ENCODE measurements around the gene MXI1. TPM values are rescaled to one million over a fixed set of nuclear protein-coding genes. Genes with fewer than 3 reads are reported as not detected.

The MXI1 gene
- total and polyA plus RNA-seq, 4 donors = 9.6 to 52.0 (median 14.2) TPM

DNA sequence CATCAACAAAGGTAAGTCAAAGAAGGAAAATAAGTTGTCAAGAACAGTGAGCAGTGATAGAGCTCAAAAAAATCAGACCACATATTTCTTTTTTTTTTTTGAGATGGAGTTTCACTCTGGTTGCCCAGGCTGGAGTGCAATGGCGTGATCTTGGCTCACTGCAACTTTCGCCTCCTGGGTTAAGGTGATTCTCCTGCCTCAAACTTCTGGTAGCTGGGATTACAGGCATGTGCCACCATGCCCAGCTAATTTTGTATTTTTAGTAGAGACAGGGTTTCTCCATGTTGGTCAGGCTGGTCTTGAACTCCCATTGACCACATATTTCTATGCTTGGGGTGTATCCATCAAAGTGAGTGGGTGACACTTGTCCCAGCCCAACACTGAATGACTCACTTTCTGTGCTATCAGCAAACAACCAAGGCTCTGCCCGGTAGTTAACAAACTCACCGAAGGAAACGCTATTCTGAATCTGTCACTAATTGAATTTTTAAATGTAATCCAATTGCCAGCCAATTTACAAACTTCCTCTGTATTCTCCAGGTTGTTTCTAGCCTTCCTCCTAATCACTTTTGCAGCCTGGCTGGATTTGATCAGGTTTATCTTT, 116.9 kb downstream of the MXI1 start:
- Histone ChIP-seq H3K4me1 (ENCODE audit: control insufficient read depth in 4 of 4, insufficient read depth in 4 of 4, low read length in 3 of 4) (no peaks in the 10 kb centered on the region), H3K27ac (ENCODE audit: low read depth in 1 of 2, low read length in 2 of 2) (no peak overlapping the region), H3K4me3 (ENCODE audit: low read depth in 1 of 3, low read length in 3 of 3) (no peak overlapping the region), H3K27me3 (ENCODE audit: control insufficient read depth in 4 of 4, insufficient read depth in 4 of 4, low read length in 3 of 4) (no peaks in the 10 kb centered on the region), H3K36me3 (ENCODE audit: control insufficient read depth in 4 of 4, insufficient read depth in 3 of 4, low read depth in 1 of 4, low read length in 3 of 4) (no peaks in the 10 kb centered on the region), H3K9me3 (ENCODE audit: control insufficient read depth in 4 of 4, low read length in 3 of 4) (peaks cover 0 to 3% (median under 1%) of the 10 kb centered on the region in 4 donors), H3K9ac (ENCODE audit: low read depth in 1 of 2, low read length in 2 of 2) (no peak overlapping the region)
- 69% methylated on average over 5 of the region's 5 CpGs for WGBS
- TF ChIP-seq, protein P1, sequence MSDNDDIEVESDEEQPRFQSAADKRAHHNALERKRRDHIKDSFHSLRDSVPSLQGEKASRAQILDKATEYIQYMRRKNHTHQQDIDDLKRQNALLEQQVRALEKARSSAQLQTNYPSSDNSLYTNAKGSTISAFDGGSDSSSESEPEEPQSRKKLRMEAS (IDR thresholded peaks at IDR 0.05) = no peak
- DNase-seq (ENCODE audit: low spot score) = no peak

DNA sequence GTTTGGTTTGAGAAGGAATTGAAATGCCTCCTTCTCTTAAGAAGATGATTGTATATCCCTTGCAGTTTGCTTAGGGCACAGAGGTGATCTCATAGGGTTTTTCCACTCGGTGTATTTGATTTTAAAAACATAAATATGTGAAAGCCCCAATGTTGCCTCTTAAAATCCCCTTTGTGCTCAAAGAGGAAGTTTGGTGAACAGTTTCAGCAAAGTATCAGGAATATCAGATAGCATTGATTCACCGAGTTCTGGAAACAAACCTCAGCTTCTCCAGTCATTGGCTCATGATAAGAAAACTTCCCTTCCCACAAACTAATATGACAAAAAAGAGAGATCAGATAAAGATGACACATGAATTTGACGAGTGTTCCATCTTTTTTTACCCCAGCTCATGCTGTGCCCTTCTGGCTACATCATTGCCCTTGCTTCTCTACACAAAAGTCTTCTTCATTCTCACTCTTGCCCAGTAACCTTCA, 117.4 kb downstream of the MXI1 start:
- Histone ChIP-seq H3K36me3 (ENCODE audit: control insufficient read depth in 4 of 4, insufficient read depth in 3 of 4, low read depth in 1 of 4, low read length in 3 of 4) (no peaks in the 10 kb centered on the region), H3K4me1 (ENCODE audit: control insufficient read depth in 4 of 4, insufficient read depth in 4 of 4, low read length in 3 of 4) (no peaks in the 10 kb centered on the region), H3K4me3 (ENCODE audit: low read depth in 1 of 3, low read length in 3 of 3) (no peak overlapping the region), H3K9me3 (ENCODE audit: control insufficient read depth in 4 of 4, low read length in 3 of 4) (peaks cover 0 to 3% (median under 1%) of the 10 kb centered on the region in 4 donors), H3K9ac (ENCODE audit: low read depth in 1 of 2, low read length in 2 of 2) (no peak overlapping the region), H3K27ac (ENCODE audit: low read depth in 1 of 2, low read length in 2 of 2) (no peak overlapping the region), H3K27me3 (ENCODE audit: control insufficient read depth in 4 of 4, insufficient read depth in 4 of 4, low read length in 3 of 4) (no peaks in the 10 kb centered on the region)
- DNase-seq (ENCODE audit: low spot score) = no peak
- WGBS = 38% methylated on average over 3 of the region's 3 CpGs
- TF ChIP-seq, protein P2, sequence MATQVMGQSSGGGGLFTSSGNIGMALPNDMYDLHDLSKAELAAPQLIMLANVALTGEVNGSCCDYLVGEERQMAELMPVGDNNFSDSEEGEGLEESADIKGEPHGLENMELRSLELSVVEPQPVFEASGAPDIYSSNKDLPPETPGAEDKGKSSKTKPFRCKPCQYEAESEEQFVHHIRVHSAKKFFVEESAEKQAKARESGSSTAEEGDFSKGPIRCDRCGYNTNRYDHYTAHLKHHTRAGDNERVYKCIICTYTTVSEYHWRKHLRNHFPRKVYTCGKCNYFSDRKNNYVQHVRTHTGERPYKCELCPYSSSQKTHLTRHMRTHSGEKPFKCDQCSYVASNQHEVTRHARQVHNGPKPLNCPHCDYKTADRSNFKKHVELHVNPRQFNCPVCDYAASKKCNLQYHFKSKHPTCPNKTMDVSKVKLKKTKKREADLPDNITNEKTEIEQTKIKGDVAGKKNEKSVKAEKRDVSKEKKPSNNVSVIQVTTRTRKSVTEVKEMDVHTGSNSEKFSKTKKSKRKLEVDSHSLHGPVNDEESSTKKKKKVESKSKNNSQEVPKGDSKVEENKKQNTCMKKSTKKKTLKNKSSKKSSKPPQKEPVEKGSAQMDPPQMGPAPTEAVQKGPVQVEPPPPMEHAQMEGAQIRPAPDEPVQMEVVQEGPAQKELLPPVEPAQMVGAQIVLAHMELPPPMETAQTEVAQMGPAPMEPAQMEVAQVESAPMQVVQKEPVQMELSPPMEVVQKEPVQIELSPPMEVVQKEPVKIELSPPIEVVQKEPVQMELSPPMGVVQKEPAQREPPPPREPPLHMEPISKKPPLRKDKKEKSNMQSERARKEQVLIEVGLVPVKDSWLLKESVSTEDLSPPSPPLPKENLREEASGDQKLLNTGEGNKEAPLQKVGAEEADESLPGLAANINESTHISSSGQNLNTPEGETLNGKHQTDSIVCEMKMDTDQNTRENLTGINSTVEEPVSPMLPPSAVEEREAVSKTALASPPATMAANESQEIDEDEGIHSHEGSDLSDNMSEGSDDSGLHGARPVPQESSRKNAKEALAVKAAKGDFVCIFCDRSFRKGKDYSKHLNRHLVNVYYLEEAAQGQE (IDR thresholded peaks at IDR 0.05) = no peak
- TF ChIP-seq GABPA (IDR thresholded peaks at IDR 0.05 in 1 of 2, conservative IDR thresholded peaks at IDR 0.05 in 1 of 2) (no peak), SP1 (IDR thresholded peaks at IDR 0.05) (no peak), RXRA (IDR thresholded peaks at IDR 0.05) (no peak), HNF4A (conservative IDR thresholded peaks at IDR 0.05) (no peak), FOXA1 (IDR thresholded peaks at IDR 0.05) (no peak)
- TF ChIP-seq, protein P1 (IDR thresholded peaks at IDR 0.05) = no peak
- TF ChIP-seq, protein P3, sequence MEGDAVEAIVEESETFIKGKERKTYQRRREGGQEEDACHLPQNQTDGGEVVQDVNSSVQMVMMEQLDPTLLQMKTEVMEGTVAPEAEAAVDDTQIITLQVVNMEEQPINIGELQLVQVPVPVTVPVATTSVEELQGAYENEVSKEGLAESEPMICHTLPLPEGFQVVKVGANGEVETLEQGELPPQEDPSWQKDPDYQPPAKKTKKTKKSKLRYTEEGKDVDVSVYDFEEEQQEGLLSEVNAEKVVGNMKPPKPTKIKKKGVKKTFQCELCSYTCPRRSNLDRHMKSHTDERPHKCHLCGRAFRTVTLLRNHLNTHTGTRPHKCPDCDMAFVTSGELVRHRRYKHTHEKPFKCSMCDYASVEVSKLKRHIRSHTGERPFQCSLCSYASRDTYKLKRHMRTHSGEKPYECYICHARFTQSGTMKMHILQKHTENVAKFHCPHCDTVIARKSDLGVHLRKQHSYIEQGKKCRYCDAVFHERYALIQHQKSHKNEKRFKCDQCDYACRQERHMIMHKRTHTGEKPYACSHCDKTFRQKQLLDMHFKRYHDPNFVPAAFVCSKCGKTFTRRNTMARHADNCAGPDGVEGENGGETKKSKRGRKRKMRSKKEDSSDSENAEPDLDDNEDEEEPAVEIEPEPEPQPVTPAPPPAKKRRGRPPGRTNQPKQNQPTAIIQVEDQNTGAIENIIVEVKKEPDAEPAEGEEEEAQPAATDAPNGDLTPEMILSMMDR (IDR thresholded peaks at IDR 0.05; ENCODE audit: low read depth, low read length, missing input control) = no peak

DNA sequence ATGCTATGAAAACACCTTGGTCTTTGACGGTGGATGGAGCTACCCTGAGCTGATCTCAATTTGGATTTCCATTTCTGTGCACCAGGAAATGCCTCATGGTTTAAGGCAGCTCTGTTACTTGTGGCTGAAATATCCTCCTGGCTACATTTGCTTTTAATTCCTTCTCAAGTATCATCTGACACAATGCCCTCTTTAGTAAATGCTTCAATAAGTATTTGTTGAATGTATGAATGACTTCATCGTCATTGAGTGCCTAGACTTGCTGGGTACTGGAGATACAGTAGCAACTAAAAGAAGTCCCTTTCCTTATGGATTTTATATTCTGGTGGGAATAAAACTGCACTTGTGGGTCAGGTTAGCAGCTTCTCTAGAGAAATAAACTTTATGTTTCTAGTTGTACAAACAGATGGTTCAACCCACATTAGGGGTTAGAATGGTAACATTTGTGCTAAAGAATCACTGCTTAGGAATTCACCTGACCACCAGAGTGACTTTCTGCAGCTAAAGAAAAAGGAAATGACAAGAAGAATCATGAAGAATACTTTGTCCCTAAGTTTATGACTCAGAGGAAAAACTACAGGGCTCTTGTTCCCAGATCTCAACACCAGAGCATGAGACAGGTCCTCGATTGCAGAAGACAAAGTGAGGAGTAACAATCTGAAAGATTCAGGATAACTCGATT, 119.1 kb downstream of the MXI1 start:
- Histone ChIP-seq H3K27me3 (ENCODE audit: control insufficient read depth in 4 of 4, insufficient read depth in 4 of 4, low read length in 3 of 4) (no peaks in the 10 kb centered on the region), H3K36me3 (ENCODE audit: control insufficient read depth in 4 of 4, insufficient read depth in 3 of 4, low read depth in 1 of 4, low read length in 3 of 4) (no peaks in the 10 kb centered on the region), H3K27ac (ENCODE audit: low read depth in 1 of 2, low read length in 2 of 2) (no peak overlapping the region), H3K4me3 (ENCODE audit: low read depth in 1 of 3, low read length in 3 of 3) (no peak overlapping the region), H3K4me1 (ENCODE audit: control insufficient read depth in 4 of 4, insufficient read depth in 4 of 4, low read length in 3 of 4) (no peaks in the 10 kb centered on the region), H3K9ac (ENCODE audit: low read depth in 1 of 2, low read length in 2 of 2) (no peak overlapping the region), H3K9me3 (ENCODE audit: control insufficient read depth in 4 of 4, low read length in 3 of 4) (peaks cover 0 to 2% (median under 1%) of the 10 kb centered on the region in 4 donors)
- DNase-seq (ENCODE audit: low spot score) = no peak
- 85% methylated on average over 4 of the region's 4 CpGs for WGBS
- TF ChIP-seq, protein P2 (IDR thresholded peaks at IDR 0.05) = no peak
- TF ChIP-seq, protein P3 (IDR thresholded peaks at IDR 0.05; ENCODE audit: low read depth, low read length, missing input control) = no peak
- TF ChIP-seq FOXA2 (IDR thresholded peaks at IDR 0.05) (no peak), YY1 (IDR thresholded peaks at IDR 0.05) (no peak), FOXA1 (IDR thresholded peaks at IDR 0.05) (no peak), GABPA (IDR thresholded peaks at IDR 0.05 in 1 of 2, conservative IDR thresholded peaks at IDR 0.05 in 1 of 2) (no peak), HNF4G (IDR thresholded peaks at IDR 0.05) (no peak)
- TF ChIP-seq, protein P4, sequence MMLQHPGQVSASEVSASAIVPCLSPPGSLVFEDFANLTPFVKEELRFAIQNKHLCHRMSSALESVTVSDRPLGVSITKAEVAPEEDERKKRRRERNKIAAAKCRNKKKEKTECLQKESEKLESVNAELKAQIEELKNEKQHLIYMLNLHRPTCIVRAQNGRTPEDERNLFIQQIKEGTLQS (IDR thresholded peaks at IDR 0.05) = no peak
